ENCODE results near the gene GPR151.

GPR151 gene

GRCh38 chr5:146490089-146490843 lies 25.7 kb downstream of the GPR151 start:
- Histone ChIP-seq H3K4me1 (no peaks in the 10 kb centered on the region), H3K9me3 (ENCODE audit: control insufficient read depth, low read length) (no peaks in the 10 kb centered on the region), H3K79me2 (no peaks in the 10 kb centered on the region), H3K27me3 (ENCODE audit: control insufficient read depth, insufficient read depth, low read length) (no peaks in the 10 kb centered on the region), H3K4me2 (ENCODE audit: low read length) (no peak overlapping the region), H3K27ac (no peak overlapping the region), H3K36me3 (ENCODE audit: control insufficient read depth, insufficient read depth, low read length) (no peaks in the 10 kb centered on the region), H2AFZ (no peak overlapping the region), H3K9ac (no peak overlapping the region), H3K4me3 (ENCODE audit: low read depth, low read length) (no peak overlapping the region)
- no peak for TF ChIP-seq CTCF (IDR thresholded peaks at IDR 0.05)

GRCh38 chr5:146484714-146485391 lies 31.1 kb downstream of the GPR151 start:
- no peaks in the 10 kb centered on the region for H3K4me1 ChIP-seq
- H3K4me2 ChIP-seq (ENCODE audit: low read length) = no peak overlapping the region
- H3K27ac ChIP-seq = no peak overlapping the region
- no peak overlapping the region for H3K4me3 ChIP-seq (ENCODE audit: low read depth, low read length)
- no peak overlapping the region for H2AFZ ChIP-seq
- no peaks in the 10 kb centered on the region for H3K9me3 ChIP-seq (ENCODE audit: control insufficient read depth, low read length)
- H3K9ac ChIP-seq = no peak overlapping the region
- H3K36me3 ChIP-seq (ENCODE audit: control insufficient read depth, insufficient read depth, low read length) = no peaks in the 10 kb centered on the region
- no peaks in the 10 kb centered on the region for H3K79me2 ChIP-seq
- TF ChIP-seq CTCF (IDR thresholded peaks at IDR 0.05) = no peak
- no peaks in the 10 kb centered on the region for H3K27me3 ChIP-seq (ENCODE audit: control insufficient read depth, insufficient read depth, low read length)

GRCh38 chr5:146482775-146483174 lies 33.2 kb downstream of the GPR151 start:
- Histone ChIP-seq H2AFZ (no peak overlapping the region), H3K9me3 (ENCODE audit: control insufficient read depth, low read length) (no peaks in the 10 kb centered on the region), H3K36me3 (ENCODE audit: control insufficient read depth, insufficient read depth, low read length) (no peaks in the 10 kb centered on the region), H3K4me3 (ENCODE audit: low read depth, low read length) (no peak overlapping the region), H3K79me2 (no peaks in the 10 kb centered on the region), H3K4me1 (no peaks in the 10 kb centered on the region), H3K9ac (no peak overlapping the region), H3K4me2 (ENCODE audit: low read length) (no peak overlapping the region), H3K27ac (no peak overlapping the region), H3K27me3 (ENCODE audit: control insufficient read depth, insufficient read depth, low read length) (no peaks in the 10 kb centered on the region)
- no peak for TF ChIP-seq CTCF (IDR thresholded peaks at IDR 0.05)

GRCh38 chr5:146475906-146476305 lies 40.1 kb downstream of the GPR151 start:
- Histone ChIP-seq H3K79me2 (peaks cover 3% of the 10 kb centered on the region), H2AFZ (no peak overlapping the region), H3K9me3 (ENCODE audit: control insufficient read depth, low read length) (no peaks in the 10 kb centered on the region), H3K36me3 (ENCODE audit: control insufficient read depth, insufficient read depth, low read length) (no peaks in the 10 kb centered on the region), H3K4me2 (ENCODE audit: low read length) (no peak overlapping the region), H3K9ac (no peak overlapping the region), H3K4me3 (ENCODE audit: low read depth, low read length) (no peak overlapping the region), H3K4me1 (no peaks in the 10 kb centered on the region), H3K27me3 (ENCODE audit: control insufficient read depth, insufficient read depth, low read length) (no peaks in the 10 kb centered on the region), H3K27ac (no peak overlapping the region)
- TF ChIP-seq CTCF (IDR thresholded peaks at IDR 0.05) = no peak
